Heart left ventricle (tissue), 16 donors: ENCODE measurements around the gene WDFY3. TPM values are rescaled to one million over a fixed set of nuclear protein-coding genes. Genes with fewer than 3 reads are reported as not detected.
"Not testable (repeated sequence)": the region's sequence is repeated elsewhere in the genome, so short reads cannot be mapped to it uniquely, and the experiment has no call there.

Experiments used
- ATAC-seq, 4 donors: fragments of 200-7000 bp; cut with Tn5 transposase; one replicate each; pipeline ENCODE4 v1.9.1; 2020 to 2022; ENCODE audit warnings: moderate library complexity in 4 of 4, mild to moderate bottlenecking in 3 of 4, moderate number of reproducible peaks in 1 of 4
- DNase-seq, 5 donors: peaks; one replicate each; pipeline ENCODE4 v3.0.0-alpha.2; 2020
- H3K27ac ChIP-seq, 12 donors: fragments of 200-600 bp; sonication (generic) in 4 of 12; one replicate each; pipeline versions ENCODE4 v1.5.0 to v1.8.0; 2016 to 2022; ENCODE audit warnings: mild to moderate bottlenecking in 2 of 12
- H3K27me3 ChIP-seq, 9 donors: fragments of 200-600 bp; sonication (generic) in 2 of 9; one replicate each; pipeline versions ENCODE4 v1.5.1 to v1.8.0; 2016 to 2022; ENCODE audit warnings: mild to moderate bottlenecking in 3 of 9
- H3K36me3 ChIP-seq, 9 donors: fragments of 200-600 bp; sonication (generic) in 2 of 9; one replicate each; pipeline versions ENCODE4 v1.5.0 to v1.8.0; 2018 to 2022; ENCODE audit warnings: mild to moderate bottlenecking in 2 of 9
- H3K4me1 ChIP-seq, 12 donors: fragments of 200-600 bp; sonication (generic) in 4 of 12; one replicate each; pipeline versions ENCODE4 v1.5.0 to v1.8.0; 2016 to 2022; ENCODE audit warnings: mild to moderate bottlenecking in 3 of 12
- H3K4me3 ChIP-seq, 12 donors: fragments of 200-600 bp; sonication (generic) in 4 of 12; one replicate each; pipeline versions ENCODE4 v1.5.0 to v1.8.0; 2017 to 2022; ENCODE audit warnings: mild to moderate bottlenecking in 9 of 12, moderate library complexity in 4 of 12
- H3K9me3 ChIP-seq, 12 donors: fragments of 200-600 bp; sonication (generic) in 4 of 12; one replicate each; pipeline versions ENCODE4 v1.5.0 to v1.8.0; 2016 to 2022; ENCODE audit warnings: mild to moderate bottlenecking in 1 of 12
- CTCF ChIP-seq, 12 donors: fragments of 200-600 bp; sonication (generic) in 4 of 12; IDR thresholded peaks; one replicate each; pipeline versions ENCODE4 v1.5.0 to v1.8.0; 2018 to 2022; ENCODE audit warnings: antibody characterized with exemption in 12 of 12, mild to moderate bottlenecking in 5 of 12
- POLR2A ChIP-seq, 2 donors: fragments of 450-650 bp; IDR thresholded peaks; one replicate each; pipeline ENCODE4 v1.6.1; 2017; ENCODE audit warnings: antibody characterized with exemption in 2 of 2, mild to moderate bottlenecking in 2 of 2, moderate library complexity in 2 of 2
- WGBS, 4 donors: extraction: QIAGEN DNeasy Blood & Tissue Kit in 2 of 4; methylation state at CpG; one replicate each; pipeline versions ENCODE4 v1.1.5 to v1.1.7; 2013 to 2018; 5-methylcytosine and 5-hydroxymethylcytosine counted together
- intact Hi-C, 10 donors: fragments of 100-400 bp; cut with DNase I; formaldehyde crosslinking; loops; one replicate each; pipeline versions ENCODE4 v1.11.1 to v1.14.2; 2022
- polyA plus RNA-seq, 2 donors: library from polyadenylated mRNA; stranded (reverse); fragments of 200-250 nt; gene quantifications; one replicate each; pipeline ENCODE4 v1.2.3, GENCODE V29; 2013
- total RNA-seq, 9 donors: library from RNA; depleted of rRNA in 2 of 9; stranded (reverse); fragments of >200 nt in 2 of 9; fragmentation: NEBNext Ultra II Directional in 3 of 9; extraction: Animal tissue kit (Norgen Biotek cat#: 25700) in 3 of 9; gene quantifications; one replicate each; pipeline versions ENCODE4 v1.1.0 to v1.2.4, GENCODE V29; 2016 to 2023
- donor health status: ischemic (EF 13 %, LVEDD 7.1; RV severe dilation, severe dysfunction).
- donor health status: healthy with polysubstance abuse.
- donor health status: DM: no; HTN: yes; CAD: no.
- donor health status: DM: no; HTN: no; CAD: no.
- donor health status: ischemic (EF 25% LVEDD 6.9; RV normal size, moderate dysfunction).
- donor health status: ischemic (EF 25% LVEDD 5.7; RV mildly dilated, moderate dysfunction).
- donor health status: healthy.
- donor health status: DM: yes; HTN: yes; CAD: no.
- donor health status: ischemic (EF 35%, LVEDD 5.7; RV mildly dilated, moderate dysfunction).
- donor health status: nonischemic (EF 11% LVEDD 7.7; RV severe dilation, severe dysfunction).
- donor health status: DM: yes; HTN: yes; CAD: no.
- donor health status: PGD.
- donor health status: ischemic (EF 29% LVEDD 5.4; RV normal size, mild dysfunction).
- donor health status: nonischemic (EF 23%, LVEDD 6.1; RV moderate dilation, normal function).

The WDFY3 gene
- total and polyA plus RNA-seq, 11 donors: 5.0 to 103 (median 40.4) TPM

- ATAC-seq: no peak
- no peaks in the 10 kb centered on the region for H3K9me3 ChIP-seq
- intact Hi-C loops: loop anchor here in 1 of 10 donors (10.0 kb wide), 1 partner anchor 54 kb away; no protein-coding TSS in a partner anchor
- no peaks in the 10 kb centered on the region for H3K27me3 ChIP-seq
- WGBS, 4 donors: 86 to 94% (median 90%) methylated on average over 2 of the region's 2 CpGs
- TF ChIP-seq POLR2A (IDR thresholded peaks at IDR 0.05): no peak
- TF ChIP-seq CTCF (IDR thresholded peaks at IDR 0.05): no peak
- peaks cover 0 to 5% (median 0%) of the 10 kb centered on the region in 12 donors for H3K4me1 ChIP-seq
- H3K27ac ChIP-seq: no peak overlapping the region
- no peak for DNase-seq
- peaks cover 0 to 45% (median 30%) of the 10 kb centered on the region in 9 donors for H3K36me3 ChIP-seq
- H3K4me3 ChIP-seq: no peak overlapping the region
Observed at GRCh38 chr4:84808332-84808731, 158.2 kb downstream of the WDFY3 start.

- ATAC-seq, H3K27me3 ChIP-seq, H3K27ac ChIP-seq, H3K4me3 ChIP-seq, H3K9me3 ChIP-seq, DNase-seq, H3K4me1 ChIP-seq: not testable (repeated sequence)
- 96 to 99% (median 97%) methylated on average over 11 of the region's 11 CpGs for WGBS, 4 donors
- H3K36me3 ChIP-seq: peaks cover 0 to 58% (median 48%) of the 10 kb centered on the region in 9 donors
- intact Hi-C loops: loop anchor here in 1 of 10 donors (10.0 kb wide), 1 partner anchor 52 kb away; no protein-coding TSS in a partner anchor
Observed at GRCh38 chr4:84806541-84806940, 159.9 kb downstream of the WDFY3 start.

- H3K27ac ChIP-seq: no peak overlapping the region
- TF ChIP-seq POLR2A (IDR thresholded peaks at IDR 0.05) (no peak), CTCF (IDR thresholded peaks at IDR 0.05) (no peak)
- H3K4me3 ChIP-seq: no peak overlapping the region
- ATAC-seq (peak in 1 of 4 donors; percentile 63), DNase-seq (no peak)
- intact Hi-C loops: loop anchor here in 1 of 10 donors (10.0 kb wide), 1 partner anchor 49 kb away; no protein-coding TSS in a partner anchor
- 67 to 71% (median 70%) methylated on average over 4 of the region's 4 CpGs for WGBS, 4 donors
- H3K36me3 ChIP-seq: peaks cover 0 to 70% (median 57%) of the 10 kb centered on the region in 9 donors
- H3K9me3 ChIP-seq: no peaks in the 10 kb centered on the region
- H3K27me3 ChIP-seq: no peaks in the 10 kb centered on the region
- peaks cover 0 to 5% (median 0%) of the 10 kb centered on the region in 12 donors for H3K4me1 ChIP-seq
Observed at GRCh38 chr4:84804136-84804535, 162.4 kb downstream of the WDFY3 start.

- Histone ChIP-seq H3K27me3 (no peaks in the 10 kb centered on the region), H3K4me1 (peaks cover 0 to 5% (median 0%) of the 10 kb centered on the region in 12 donors), H3K27ac (no peak overlapping the region), H3K4me3 (no peak overlapping the region), H3K9me3 (no peaks in the 10 kb centered on the region), H3K36me3 (peaks cover 0 to 70% (median 57%) of the 10 kb centered on the region in 9 donors)
- ATAC-seq: no peak
- no peak for TF ChIP-seq POLR2A (IDR thresholded peaks at IDR 0.05)
- TF ChIP-seq CTCF (IDR thresholded peaks at IDR 0.05): no peak
- no peak for DNase-seq
- intact Hi-C loops: loop anchor here in 1 of 10 donors (10.0 kb wide), 1 partner anchor 49 kb away; no protein-coding TSS in a partner anchor
- WGBS, 4 donors: 84 to 98% (median 92%) methylated on average over 1 of the region's 1 CpG
Observed at GRCh38 chr4:84803720-84804119, 162.8 kb downstream of the WDFY3 start.

GRCh38 chr4:84803116-84803515, 163.4 kb downstream of the WDFY3 start:
- ATAC-seq: no peak
- Histone ChIP-seq H3K27me3 (no peaks in the 10 kb centered on the region), H3K4me3 (no peak overlapping the region), H3K36me3 (peaks cover 0 to 68% (median 51%) of the 10 kb centered on the region in 9 donors), H3K27ac (no peak overlapping the region), H3K4me1 (peaks cover 0 to 5% (median 0%) of the 10 kb centered on the region in 12 donors), H3K9me3 (no peaks in the 10 kb centered on the region)
- intact Hi-C loops: loop anchor here in 1 of 10 donors (10.0 kb wide), 1 partner anchor 48 kb away; no protein-coding TSS in a partner anchor
- 91 to 94% (median 93%) methylated on average over 2 of the region's 2 CpGs for WGBS, 4 donors
- TF ChIP-seq CTCF (IDR thresholded peaks at IDR 0.05): no peak
- no peak for TF ChIP-seq POLR2A (IDR thresholded peaks at IDR 0.05)
- DNase-seq: no peak
